NCI-H2196 treated with DMSO at 0.1 percent for 48 hours (cell line): ENCODE measurements around the gene GMNC.
A peak's percentile ranks its signal among the peaks of the same experiment; 100 is the strongest.
"Not testable (repeated sequence)": the region's sequence is repeated elsewhere in the genome, so short reads cannot be mapped to it uniquely, and the experiment has no call there.

Experiments
- DNase-seq: peaks from one replicate; lab custom pipeline; 2025; ENCODE audit not compliant: unreplicated experiment; lab: John Stamatoyannopoulos, UW

Gene GMNC

GRCh38 chr3:190862209-190863118 lies at the start of gene GMNC:
Gene GMNC (minus strand): TSS chr3:190862694. CDS start chr3:190862615, 79 bp downstream.
- DNase-seq = no peak

- DNase-seq = no peak
These were observed 48.9 kb upstream of the GMNC start for GRCh38 chr3:190911382-190911781.

- DNase-seq = no peak
These were observed 47.4 kb upstream of the GMNC start for GRCh38 chr3:190909908-190910307.

- no peak for DNase-seq
These were observed 40.7 kb upstream of the GMNC start for GRCh38 chr3:190903156-190903555.

- DNase-seq = no peak
These were observed 39.8 kb upstream of the GMNC start for GRCh38 chr3:190902292-190902691.

DNA sequence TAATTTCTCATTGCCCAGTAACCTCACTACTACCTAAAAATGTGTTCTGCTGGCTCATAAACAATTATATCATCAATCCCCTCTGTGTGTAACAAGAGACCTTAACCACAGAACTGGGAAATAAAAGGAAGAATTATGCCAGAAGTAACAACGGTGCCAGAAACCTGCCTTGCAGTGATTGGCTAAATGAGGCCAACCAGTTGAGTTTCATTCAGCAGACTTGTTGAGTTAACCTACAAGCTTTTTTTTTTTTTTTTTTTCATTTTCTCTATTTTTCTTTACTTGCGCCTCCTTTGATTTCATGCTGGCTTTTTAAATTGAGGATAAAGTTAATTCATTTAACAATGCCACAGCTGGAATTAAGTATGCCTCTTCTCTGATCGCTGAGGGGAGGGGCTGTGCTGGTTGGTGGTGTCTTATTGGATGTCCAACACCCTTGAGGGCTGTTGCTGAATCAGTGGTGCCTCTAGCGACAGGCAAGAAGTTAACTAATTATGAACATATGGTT lies 30.0 kb upstream of the GMNC start:
- DNase-seq = no peak

DNA sequence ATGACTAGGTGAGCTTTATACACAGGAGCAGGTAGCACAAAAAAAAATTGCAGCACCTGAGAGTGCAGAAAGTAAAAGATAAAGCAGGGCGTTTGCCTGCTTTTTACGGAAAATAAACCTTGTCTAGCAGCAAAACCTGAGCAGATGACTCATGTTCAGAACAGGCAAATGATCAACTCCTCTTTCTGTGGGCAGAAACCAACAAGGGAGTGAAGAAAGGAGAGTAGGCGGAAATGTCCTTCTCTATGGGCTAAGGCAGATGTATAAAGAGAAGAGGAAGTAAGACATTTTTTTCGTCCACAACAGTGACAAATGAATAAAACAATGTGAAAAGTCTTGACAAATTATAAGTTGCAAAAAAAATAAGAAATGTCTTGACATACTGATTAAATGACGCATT lies 24.5 kb upstream of the GMNC start:
- DNase-seq = no peak

GRCh38 chr3:190883973-190884832 lies 21.7 kb upstream of the GMNC start:
- peak; percentile 13 for DNase-seq

GRCh38 chr3:190883141-190883540 lies 20.6 kb upstream of the GMNC start:
- DNase-seq = no peak

- no peak for DNase-seq
These were observed 15.4 kb upstream of the GMNC start for GRCh38 chr3:190877925-190878324.

GRCh38 chr3:190876433-190876832 lies 13.9 kb upstream of the GMNC start:
- DNase-seq = not testable (repeated sequence)

GRCh38 chr3:190875061-190875460 lies 12.6 kb upstream of the GMNC start:
- not testable (repeated sequence) for DNase-seq

GRCh38 chr3:190870127-190870526 lies 7.6 kb upstream of the GMNC start:
- DNase-seq = no peak

DNA sequence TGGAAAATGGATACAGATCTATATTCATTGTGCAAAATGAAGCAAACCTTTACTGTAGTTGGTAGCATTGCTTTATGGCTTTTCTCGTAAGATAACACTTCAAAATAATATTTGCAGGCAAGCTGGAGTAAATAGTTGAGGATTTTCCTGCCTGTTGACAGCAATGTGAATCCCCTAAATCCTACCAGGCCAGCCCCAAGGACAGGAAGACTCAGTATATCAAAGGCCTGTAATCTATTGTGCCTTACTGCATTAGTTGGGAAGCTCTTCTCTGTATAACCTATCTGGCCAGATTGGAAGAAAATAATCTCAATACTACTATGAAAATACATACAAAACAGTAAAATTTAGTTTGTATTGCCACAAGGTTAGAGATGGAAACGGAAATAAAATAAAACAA lies 4.6 kb upstream of the GMNC start:
- no peak for DNase-seq

- no peak for DNase-seq
These were observed 3.3 kb upstream of the GMNC start for GRCh38 chr3:190865828-190866227.

DNA sequence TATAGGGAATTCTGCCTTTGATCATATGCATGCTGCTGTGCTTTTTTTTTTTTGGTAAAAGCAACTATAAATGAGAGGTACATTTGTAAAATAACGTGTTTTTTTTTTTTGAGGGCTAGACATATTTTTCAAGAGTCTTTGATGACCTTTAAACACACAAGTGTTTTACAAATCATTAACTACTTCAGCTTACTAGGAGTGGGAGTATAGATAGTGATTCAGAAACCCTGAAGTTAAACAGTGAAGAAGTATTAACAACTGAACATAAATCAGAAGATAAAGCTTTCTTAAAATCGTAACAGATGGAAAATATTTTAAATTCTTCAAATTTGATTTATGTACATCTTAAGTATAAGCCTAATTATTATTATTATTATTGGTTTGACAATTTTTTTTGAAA lies 2.9 kb upstream of the GMNC start:
- no peak for DNase-seq

GRCh38 chr3:190864002-190864401 lies 1.5 kb upstream of the GMNC start:
- DNase-seq = no peak

DNA sequence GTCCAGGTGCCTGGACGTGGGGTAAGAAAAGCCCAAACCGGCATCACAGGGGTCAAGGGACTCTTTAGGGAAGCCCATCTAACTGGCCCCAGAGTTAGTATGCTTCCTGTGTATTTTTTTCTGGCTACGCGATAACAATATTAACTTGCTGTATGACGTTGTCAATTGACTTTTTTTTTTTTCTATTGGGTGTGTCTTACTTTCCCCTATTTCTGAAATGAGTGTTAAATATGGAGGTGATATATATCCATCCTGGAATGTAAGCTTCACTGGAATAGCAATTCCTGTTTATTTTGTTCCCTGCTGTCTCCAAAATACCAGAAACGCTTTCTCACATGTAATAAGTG lies 598 bp upstream of the GMNC start:
- DNase-seq = no peak

- DNase-seq = no peak
These were observed 2.0 kb downstream of the GMNC start for GRCh38 chr3:190860521-190860920.

DNA sequence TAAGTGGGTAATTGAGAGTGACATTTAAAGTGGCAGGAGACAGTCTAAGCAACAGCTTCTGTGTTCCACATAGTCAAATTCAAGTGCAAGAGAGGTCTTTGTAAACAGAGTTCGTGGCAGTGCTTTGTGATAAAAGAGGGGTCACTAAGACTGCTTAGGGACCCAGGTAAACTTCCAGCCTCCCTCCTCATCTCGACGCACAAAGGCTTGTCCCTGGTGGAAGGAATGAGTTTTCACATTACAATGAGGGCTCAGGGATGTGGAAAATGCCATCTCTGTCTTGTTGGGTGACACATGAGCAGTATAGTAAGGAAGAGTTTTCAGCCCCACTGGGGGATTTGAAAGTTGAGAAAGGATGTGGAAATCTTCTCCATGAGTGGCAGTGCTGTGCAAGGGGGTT lies 7.3 kb downstream of the GMNC start:
- DNase-seq = no peak

GRCh38 chr3:190854062-190854461 lies 8.4 kb downstream of the GMNC start:
- DNase-seq = no peak

GRCh38 chr3:190853464-190853863 lies 9.0 kb downstream of the GMNC start:
- no peak for DNase-seq
